IPS-18a (cell line): ENCODE measurements around the gene YES1.

Source experiments
- H3K27ac ChIP-seq: one replicate; pipeline ENCODE4 v1.5.1; 2013; ENCODE audit warnings: low read length
- H3K27me3 ChIP-seq: one replicate; pipeline ENCODE4 v1.6.1; 2013; ENCODE audit warnings: mild to moderate bottlenecking, low read length; ENCODE audit not compliant: control insufficient read depth, insufficient read depth
- H3K36me3 ChIP-seq: one replicate; pipeline ENCODE4 v1.6.1; 2013; ENCODE audit warnings: low read depth, low read length; ENCODE audit not compliant: control insufficient read depth
- H3K4me1 ChIP-seq: one replicate; pipeline ENCODE4 v1.6.1; 2013; ENCODE audit warnings: low read depth, low read length; ENCODE audit not compliant: control insufficient read depth
- H3K4me3 ChIP-seq: one replicate; pipeline ENCODE4 v1.5.1; 2013; ENCODE audit warnings: low read length
- H3K9ac ChIP-seq: one replicate; pipeline ENCODE4 v1.6.1; 2013; ENCODE audit warnings: mild to moderate bottlenecking, low read length, moderate library complexity
- H3K9me3 ChIP-seq: one replicate; pipeline ENCODE4 v1.6.1; 2013; ENCODE audit warnings: low read depth, low read length; ENCODE audit not compliant: control insufficient read depth

Gene YES1

DNA sequence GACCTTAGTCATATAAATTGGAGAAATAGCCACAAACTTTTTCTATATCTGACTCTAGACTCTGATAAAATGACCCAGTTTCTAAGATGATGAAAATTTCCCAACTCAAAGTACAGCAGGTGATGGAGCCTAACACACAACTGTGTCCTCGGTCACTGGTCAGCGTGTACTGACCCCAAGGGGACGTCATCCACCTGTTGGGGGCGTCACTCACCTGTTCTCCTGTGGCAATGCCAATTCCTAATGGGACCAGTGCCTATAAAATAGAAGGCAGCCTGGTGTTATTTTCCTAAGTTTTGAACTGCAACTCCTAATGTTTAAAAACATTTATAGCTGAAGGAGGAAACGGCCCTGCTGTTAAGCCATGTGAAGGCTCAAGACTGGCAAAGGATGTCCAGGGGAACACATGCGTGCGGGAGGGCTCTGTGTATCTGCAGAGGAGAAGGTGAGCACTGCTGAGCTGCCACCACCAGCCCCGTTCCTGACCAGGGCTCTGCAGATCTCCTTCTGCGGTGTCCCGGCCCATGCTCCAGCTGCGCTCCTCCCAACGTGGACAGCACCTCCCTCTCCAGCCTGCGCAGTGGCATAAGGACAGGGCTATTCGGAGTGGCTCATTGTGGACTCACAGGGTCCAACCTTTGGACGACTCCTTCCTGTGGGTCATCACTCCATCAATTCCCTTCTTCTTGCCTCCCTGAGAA lies 133.4 kb downstream of the YES1 start:
- no peak overlapping the region for H3K9ac ChIP-seq
- H3K4me1 ChIP-seq, result no peaks in the 10 kb centered on the region
- no peak overlapping the region for H3K27ac ChIP-seq
- H3K36me3 ChIP-seq, result peaks cover 49% of the 10 kb centered on the region
- no peaks in the 10 kb centered on the region for H3K27me3 ChIP-seq
- H3K4me3 ChIP-seq, result no peak overlapping the region
- no peaks in the 10 kb centered on the region for H3K9me3 ChIP-seq

DNA sequence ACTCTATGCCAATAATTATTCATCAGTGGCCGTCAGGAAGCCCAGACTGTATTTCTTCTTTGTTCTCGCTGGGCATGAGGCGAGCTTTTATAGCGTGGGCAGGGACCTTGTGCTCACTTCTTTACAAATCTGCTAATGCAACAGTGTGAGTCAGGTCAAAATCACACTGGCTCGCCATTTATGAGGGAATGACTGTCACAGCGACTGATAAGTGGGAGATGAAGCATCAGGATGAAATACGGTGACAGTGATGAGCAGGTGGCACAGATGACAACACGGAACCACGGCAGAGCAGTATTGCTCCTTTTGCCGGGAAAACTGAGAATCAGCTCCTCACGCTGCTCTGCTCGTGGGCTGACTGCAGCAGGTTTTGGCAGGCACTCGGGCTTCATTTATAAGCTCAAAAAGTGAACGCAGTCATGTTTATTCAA lies 134.1 kb downstream of the YES1 start:
- no peak overlapping the region for H3K27ac ChIP-seq
- no peak overlapping the region for H3K4me3 ChIP-seq
- peaks cover 54% of the 10 kb centered on the region for H3K36me3 ChIP-seq

GRCh38 chr18:677145-677544 lies 134.9 kb downstream of the YES1 start:
- Histone ChIP-seq H3K9ac (no peak overlapping the region), H3K4me1 (no peaks in the 10 kb centered on the region), H3K36me3 (peaks cover 60% of the 10 kb centered on the region), H3K9me3 (no peaks in the 10 kb centered on the region), H3K27me3 (no peaks in the 10 kb centered on the region), H3K4me3 (no peak overlapping the region), H3K27ac (no peak overlapping the region)

More for the DNA sequence above, 134.1 kb downstream of the YES1 start:
- no peak overlapping the region for H3K9ac ChIP-seq
- no peaks in the 10 kb centered on the region for H3K4me1 ChIP-seq
- no peaks in the 10 kb centered on the region for H3K9me3 ChIP-seq
- no peaks in the 10 kb centered on the region for H3K27me3 ChIP-seq

DNA sequence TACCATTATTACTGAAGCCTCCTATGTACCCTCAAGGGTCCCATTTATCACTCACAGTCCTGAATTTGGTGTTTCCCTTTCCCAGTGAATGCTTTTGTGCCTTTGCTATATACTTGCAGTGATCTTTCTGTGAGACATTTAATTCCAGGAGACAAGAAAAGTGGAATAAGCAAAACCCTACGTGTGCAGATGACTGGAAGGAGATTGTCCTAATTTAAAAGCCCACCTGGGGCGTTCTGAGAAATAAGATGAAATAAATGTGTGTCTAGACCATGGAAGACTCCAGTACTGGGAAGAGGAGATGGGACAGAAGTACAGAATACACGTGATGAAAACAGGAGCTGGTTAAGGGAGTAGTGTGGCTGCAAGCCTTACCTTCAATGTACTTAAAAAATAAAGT lies 135.3 kb downstream of the YES1 start:
- Histone ChIP-seq H3K9ac (no peak overlapping the region), H3K27ac (no peak overlapping the region), H3K36me3 (peaks cover 59% of the 10 kb centered on the region), H3K4me1 (no peaks in the 10 kb centered on the region), H3K27me3 (no peaks in the 10 kb centered on the region), H3K4me3 (no peak overlapping the region), H3K9me3 (no peaks in the 10 kb centered on the region)

- H3K36me3 ChIP-seq, result peaks cover 58% of the 10 kb centered on the region
- no peaks in the 10 kb centered on the region for H3K9me3 ChIP-seq
- H3K4me1 ChIP-seq, result no peaks in the 10 kb centered on the region
- H3K27me3 ChIP-seq, result no peaks in the 10 kb centered on the region
- no peak overlapping the region for H3K9ac ChIP-seq
- H3K27ac ChIP-seq, result no peak overlapping the region
- H3K4me3 ChIP-seq, result no peak overlapping the region
Measured at GRCh38 chr18:676069-676468, 136.0 kb downstream of the YES1 start.

- no peaks in the 10 kb centered on the region for H3K4me1 ChIP-seq
- H3K36me3 ChIP-seq, result peaks cover 66% of the 10 kb centered on the region
- no peak overlapping the region for H3K27ac ChIP-seq
- H3K9me3 ChIP-seq, result no peaks in the 10 kb centered on the region
- no peak overlapping the region for H3K4me3 ChIP-seq
- no peaks in the 10 kb centered on the region for H3K27me3 ChIP-seq
- no peak overlapping the region for H3K9ac ChIP-seq
Measured at GRCh38 chr18:675307-675706, 136.7 kb downstream of the YES1 start.

GRCh38 chr18:673769-674168 lies 138.3 kb downstream of the YES1 start:
- Histone ChIP-seq H3K9ac (no peak overlapping the region), H3K4me1 (no peaks in the 10 kb centered on the region), H3K27ac (no peak overlapping the region), H3K27me3 (no peaks in the 10 kb centered on the region), H3K36me3 (peaks cover 81% of the 10 kb centered on the region), H3K9me3 (no peaks in the 10 kb centered on the region), H3K4me3 (no peak overlapping the region)

DNA sequence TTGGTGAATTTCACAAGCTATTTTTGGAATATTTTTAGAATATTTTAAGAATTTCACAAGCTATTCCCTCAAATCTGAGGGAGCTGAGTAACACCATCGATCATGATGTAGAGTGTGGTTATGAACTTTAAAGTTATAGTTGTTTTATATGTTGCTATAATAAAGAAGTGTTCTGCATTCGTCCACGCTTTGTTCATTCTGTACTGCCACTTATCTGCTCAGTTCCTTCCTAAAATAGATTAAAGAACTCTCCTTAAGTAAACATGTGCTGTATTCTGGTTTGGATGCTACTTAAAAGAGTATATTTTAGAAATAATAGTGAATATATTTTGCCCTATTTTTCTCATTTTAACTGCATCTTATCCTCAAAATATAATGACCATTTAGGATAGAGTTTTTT lies 138.7 kb downstream of the YES1 start:
- Histone ChIP-seq H3K27ac (no peak overlapping the region), H3K9me3 (no peaks in the 10 kb centered on the region), H3K4me1 (no peaks in the 10 kb centered on the region), H3K36me3 (peaks cover 86% of the 10 kb centered on the region), H3K27me3 (no peaks in the 10 kb centered on the region), H3K9ac (no peak overlapping the region), H3K4me3 (no peak overlapping the region)
